HEK293T (cell line): ENCODE measurements around the gene CFAP97D2.

Experiments used
- BHLHE40 ChIP-seq: fragments of 450-650 bp; IDR thresholded peaks from 2 replicates; pipeline ENCODE4 v1.6.1; 2016; ENCODE audit warnings: mild to moderate bottlenecking, moderate library complexity, borderline replicate concordance
- ELF4 ChIP-seq: fragments of 450-650 bp; IDR thresholded peaks from 2 replicates; pipeline ENCODE4 v1.6.1; 2017; ENCODE audit warnings: antibody characterized with exemption
- FOXK2 ChIP-seq: fragments of 450-650 bp; IDR thresholded peaks from 2 replicates; pipeline ENCODE4 v1.6.1; 2016; ENCODE audit warnings: mild to moderate bottlenecking
- FOXM1 ChIP-seq: fragments of 450-650 bp; IDR thresholded peaks from 2 replicates; pipeline ENCODE4 v1.6.1; 2017; ENCODE audit warnings: mild to moderate bottlenecking, borderline replicate concordance
- HDGF ChIP-seq: fragments of 450-650 bp; IDR thresholded peaks from 2 replicates; pipeline ENCODE4 v1.6.1; 2017; ENCODE audit warnings: antibody characterized with exemption, borderline replicate concordance
- LEF1 ChIP-seq: fragments of 450-650 bp; IDR thresholded peaks from 2 replicates; pipeline ENCODE4 v1.6.1; 2017; ENCODE audit warnings: mild to moderate bottlenecking, borderline replicate concordance
- NFRKB ChIP-seq: fragments of 450-650 bp; IDR thresholded peaks from 2 replicates; pipeline ENCODE4 v1.6.1; 2016; ENCODE audit warnings: mild to moderate bottlenecking, moderate library complexity
- PKNOX1 ChIP-seq: fragments of 450-650 bp; IDR thresholded peaks from 2 replicates; pipeline ENCODE4 v1.6.1; 2016
- SP1 ChIP-seq: fragments of 450-650 bp; IDR thresholded peaks from 2 replicates; pipeline ENCODE4 v1.6.1; 2017
- TARDBP ChIP-seq: fragments of 450-650 bp; IDR thresholded peaks from 2 replicates; pipeline ENCODE4 v1.6.1; 2016
- ZNF384 ChIP-seq: fragments of 450-650 bp; IDR thresholded peaks from 2 replicates; pipeline ENCODE4 v1.6.1; 2016

DNA sequence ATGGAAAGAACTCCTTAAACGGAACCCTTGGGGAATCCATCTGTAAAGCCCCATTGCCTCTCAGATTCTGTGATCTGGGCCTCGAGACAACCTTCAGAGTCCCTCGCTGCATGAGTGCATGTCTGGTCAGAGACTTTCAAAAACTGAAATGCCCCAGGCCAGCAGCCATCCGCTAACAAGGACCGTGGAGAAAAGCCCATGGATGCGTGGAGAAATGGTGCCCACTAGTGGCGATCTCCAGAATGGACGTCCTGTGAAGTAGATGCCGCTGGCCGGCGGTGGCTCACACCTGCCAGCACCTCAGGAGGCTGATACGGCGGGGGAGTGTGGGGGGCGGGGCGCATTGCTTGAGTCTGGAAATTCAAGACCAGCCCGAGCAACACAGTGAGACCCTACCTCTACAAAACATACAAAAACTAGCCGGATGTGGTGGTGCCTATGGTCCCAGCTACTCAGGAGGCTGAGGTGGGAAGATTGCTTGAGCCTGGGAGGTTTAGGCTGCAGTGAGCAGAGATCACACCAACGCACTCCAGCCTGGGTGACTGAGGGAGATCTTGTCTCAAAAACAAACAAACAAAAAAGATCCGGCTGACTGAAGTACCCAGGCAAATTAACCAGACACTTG is 47.8 kb downstream of the CFAP97D2 start:
- TF ChIP-seq ELF4 (no peak), NFRKB (no peak), HDGF (no peak), FOXM1 (no peak), TARDBP (no peak), PKNOX1 (no peak), SP1 (no peak), LEF1 (no peak), FOXK2 (no peak), BHLHE40 (no peak), ZNF384 (no peak)
